WTC11 (cell line): ENCODE data around the gene SGF29. TPM values are rescaled to one million over a fixed set of nuclear protein-coding genes. Genes with fewer than 3 reads are reported as not detected.
"Not testable (repeated sequence)": the region's sequence is repeated elsewhere in the genome, so short reads cannot be mapped to it uniquely, and the experiment has no call there.

Source experiments
- ATAC-seq: fragments of 200-7000 bp; cut with Tn5 transposase; 2 replicates; pipeline ENCODE4 v1.10.0; 2021; ENCODE audit warnings: mild to moderate bottlenecking, moderate library complexity
- CTCF ChIA-PET: fragments of 300-600 bp; sonication (Branson Sonifier 250); formaldehyde crosslinking; loops from one replicate; lab custom pipeline; 2021; ENCODE audit warnings: antibody characterized with exemption; lab: Charles Lee
- POLR2A ChIA-PET: fragments of 350-600 bp; sonication (Branson Sonifier 250); formaldehyde crosslinking; loops from one replicate; lab custom pipeline; 2021; ENCODE audit warnings: antibody characterized with exemption; lab: Charles Lee
- DNase-seq: peaks from one replicate; pipeline ENCODE4 v3.0.0; 2021; ENCODE audit warnings: low spot score
- H3K27ac Mint-ChIP-seq: 2 replicates; pipeline ENCODE4 v1.8.0; 2021; ENCODE audit warnings: mixed read lengths
- H3K27me3 Mint-ChIP-seq: 2 replicates; pipeline ENCODE4 v1.8.0; 2021; ENCODE audit warnings: low read depth, mild to moderate bottlenecking, moderate library complexity, mixed read lengths
- H3K36me3 Mint-ChIP-seq: 2 replicates; pipeline ENCODE4 v1.8.0; 2021; ENCODE audit warnings: mixed read lengths
- H3K4me1 Mint-ChIP-seq: 2 replicates; pipeline ENCODE4 v1.8.0; 2022; ENCODE audit warnings: mixed read lengths
- H3K4me3 Mint-ChIP-seq: 2 replicates; pipeline ENCODE4 v1.8.0; 2021; ENCODE audit warnings: mild to moderate bottlenecking, moderate library complexity, mixed read lengths
- H3K9me3 Mint-ChIP-seq: 2 replicates; pipeline ENCODE4 v1.8.0; 2021; ENCODE audit warnings: mixed read lengths
- AFF4 ChIP-seq: sonication (generic); formaldehyde crosslinking; IDR thresholded peaks from 2 replicates; pipeline ENCODE4 v1.8.1; 2023; ENCODE audit warnings: mild to moderate bottlenecking, missing genetic modification reagents, borderline replicate concordance
- ERG ChIP-seq: fragments of 250-450 bp; sonication (Bioruptor Pico); IDR thresholded peaks from 2 replicates; pipeline ENCODE4 v1.8.0; 2021; ENCODE audit warnings: mild to moderate bottlenecking
- ESRRA ChIP-seq: sonication (generic); formaldehyde crosslinking; IDR thresholded peaks from 2 replicates; pipeline ENCODE4 v1.8.1; 2022; ENCODE audit warnings: mild to moderate bottlenecking, missing genetic modification reagents, borderline replicate concordance
- NFATC4 ChIP-seq: fragments of 250-450 bp; sonication (Bioruptor Pico); IDR thresholded peaks from 2 replicates; pipeline ENCODE4 v1.9.0; 2021; ENCODE audit warnings: mild to moderate bottlenecking
- OVOL2 ChIP-seq: fragments of 250-450 bp; sonication (Bioruptor Pico); IDR thresholded peaks from 2 replicates; pipeline ENCODE4 v1.9.0; 2021; ENCODE audit warnings: mild to moderate bottlenecking, borderline replicate concordance
- ZBTB43 ChIP-seq: sonication (generic); formaldehyde crosslinking; IDR thresholded peaks from 2 replicates; pipeline ENCODE4 v1.8.1; 2023; ENCODE audit warnings: mild to moderate bottlenecking, missing genetic modification reagents
- ZNF232 ChIP-seq: sonication (generic); formaldehyde crosslinking; IDR thresholded peaks from 2 replicates; pipeline ENCODE4 v1.8.0; 2022; ENCODE audit warnings: mild to moderate bottlenecking, missing genetic modification reagents
- ZNF425 ChIP-seq: fragments of 250-450 bp; sonication (Bioruptor Pico); conservative IDR thresholded peaks from 2 replicates; pipeline ENCODE4 v1.9.0; 2021; ENCODE audit warnings: mild to moderate bottlenecking
- total RNA-seq: library from RNA; stranded (reverse); gene quantifications from 3 replicates; pipeline ENCODE4 v1.2.3, GENCODE V29; 2021

SGF29 gene
- total RNA-seq, 1 experiment from 2014 or later = 15.0 TPM

GRCh38 chr16:28596115-28596630, 42.5 kb downstream of the SGF29 start:
- TF ChIP-seq ZNF232 (CRISPR knock-in tag) (no peak), ERG (CRISPR knock-in tag) (no peak)
- Mint-ChIP-seq H3K27ac (no peak overlapping the region), H3K27me3 (no peaks in the 10 kb centered on the region), H3K4me3 (no peak overlapping the region), H3K36me3 (no peaks in the 10 kb centered on the region), H3K4me1 (peaks cover 19% of the 10 kb centered on the region), H3K9me3 (no peaks in the 10 kb centered on the region)
- ChIA-PET POLR2A (no interaction called here), CTCF (interaction anchor here (1.0 to 2.2 kb wide), 2 partner anchors 14 to 20 kb away, joined by 3 to 9 read pairs; partner anchors contain the start of gene SULT1A1)
- ATAC-seq = no peak
- no peak for DNase-seq

GRCh38 chr16:28596840-28597691, 43.3 kb downstream of the SGF29 start, which contains the start of gene SULT1A2:
SULT1A2 (minus strand) TSS chr16:28597050; CDS start chr16:28595930, 1,120 bp downstream.
- Mint-ChIP-seq H3K4me3 (peak within 1 kb of the TSS; percentile 12; the same call in 1 of the 2 replicates), H3K36me3 (no peaks in the 10 kb centered on the region), H3K27ac (peak within 1 kb of the TSS; percentile 45; the same call in 1 of the 2 replicates), H3K4me1 (peaks cover 19% of the 10 kb centered on the region), H3K27me3 (no peaks in the 10 kb centered on the region), H3K9me3 (no peaks in the 10 kb centered on the region)
- DNase-seq (peak; percentile 34), ATAC-seq (peak; percentile 11; the same call in 1 of the 2 replicates)
- ChIA-PET CTCF (interaction anchor here (0.9 to 2.2 kb wide), 8 partner anchors 13 to 81 kb away, joined by 3 to 9 read pairs (median 3); partner anchors contain the start of genes SGF29 and SULT1A1), POLR2A (interaction anchor here (0.5 to 0.7 kb wide), 2 partner anchors 39 to 113 kb away, joined by 4 read pairs; no protein-coding TSS in a partner anchor)
- TF ChIP-seq OVOL2 (CRISPR knock-in tag) (no peak), NFATC4 (CRISPR knock-in tag) (no peak), ESRRA (CRISPR knock-in tag) (no peak), AFF4 (no peak)

GRCh38 chr16:28597692-28598261, 44.1 kb downstream of the SGF29 start:
- Mint-ChIP-seq H3K4me1 (peaks cover 19% of the 10 kb centered on the region), H3K36me3 (no peaks in the 10 kb centered on the region), H3K9me3 (no peaks in the 10 kb centered on the region), H3K27ac (0 out of 2 replicates have a peak overlapping the region, but pooled peaks have one; percentile 15), H3K27me3 (no peaks in the 10 kb centered on the region), H3K4me3 (no peak overlapping the region)
- no peak for TF ChIP-seq ZBTB43 (CRISPR knock-in tag)
- TF ChIP-seq ZNF425 (CRISPR knock-in tag) = no peak
- ChIA-PET CTCF (interaction anchor here (0.9 to 2.2 kb wide), 7 partner anchors 12 to 82 kb away, joined by 3 to 9 read pairs (median 3); partner anchors contain the start of genes SGF29 and SULT1A1), POLR2A (no interaction called here)
- DNase-seq = peak; percentile 66
- ATAC-seq = peak; percentile 71

GRCh38 chr16:28599377-28600285, 45.9 kb downstream of the SGF29 start:
- H3K9me3 Mint-ChIP-seq, H3K27me3 Mint-ChIP-seq, H3K4me3 Mint-ChIP-seq, H3K36me3 Mint-ChIP-seq, POLR2A ChIA-PET, H3K27ac Mint-ChIP-seq, CTCF ChIA-PET, DNase-seq: not testable (repeated sequence)
- peaks cover 19% of the 10 kb centered on the region for H3K4me1 Mint-ChIP-seq
- peak; percentile 55 for ATAC-seq

GRCh38 chr16:28600965-28601364, 47.2 kb downstream of the SGF29 start:
- Mint-ChIP-seq H3K4me3 (peak overlapping the region; percentile 49; the same call in 1 of the 2 replicates), H3K4me1 (peaks cover 19% of the 10 kb centered on the region)
- POLR2A ChIA-PET, H3K27ac Mint-ChIP-seq, H3K36me3 Mint-ChIP-seq, CTCF ChIA-PET, DNase-seq, H3K9me3 Mint-ChIP-seq, H3K27me3 Mint-ChIP-seq: not testable (repeated sequence)
- peak; percentile 45 for ATAC-seq

- ATAC-seq, H3K27me3 Mint-ChIP-seq, H3K9me3 Mint-ChIP-seq, CTCF ChIA-PET, DNase-seq, H3K27ac Mint-ChIP-seq, POLR2A ChIA-PET, H3K36me3 Mint-ChIP-seq: not testable (repeated sequence)
- H3K4me1 Mint-ChIP-seq = peaks cover 16% of the 10 kb centered on the region
- peak overlapping the region; percentile 47 for H3K4me3 Mint-ChIP-seq
These were observed 47.9 kb downstream of the SGF29 start for GRCh38 chr16:28601589-28601988.
